Thyroid gland (tissue), 4 donors: ENCODE results near the gene AP3B2. TPM values are rescaled to one million over a fixed set of nuclear protein-coding genes. Genes with fewer than 3 reads are reported as not detected.

ENCODE experiments used
- DNase-seq, 2 donors: peaks; one replicate each; pipeline ENCODE4 v3.0.0-alpha.2; 2019
- H3K27ac ChIP-seq, 3 donors: fragments of 200-600 bp; sonication (generic); 1 replicate in 2 of 3; 2 replicates in 1 of 3; pipeline ENCODE4 v1.5.1; 2016 to 2019; ENCODE audit warnings: mild to moderate bottlenecking in 1 of 3, moderate library complexity in 1 of 3
- H3K27me3 ChIP-seq: fragments of 200-600 bp; sonication (generic); one replicate; pipeline ENCODE4 v1.5.1; 2019
- H3K36me3 ChIP-seq, 2 donors: fragments of 200-600 bp; sonication (generic); one replicate each; pipeline ENCODE4 v1.5.1; 2016 to 2019
- H3K4me1 ChIP-seq, 2 donors: fragments of 200-600 bp; sonication (generic); one replicate each; pipeline ENCODE4 v1.5.1; 2017 to 2019
- H3K4me3 ChIP-seq, 3 donors: fragments of 200-600 bp; sonication (generic); replicated peaks in 1 of 3; 1 replicate in 2 of 3; 2 replicates in 1 of 3; pipeline ENCODE4 v1.5.1; 2016; ENCODE audit warnings: mild to moderate bottlenecking in 1 of 3
- H3K9me3 ChIP-seq: fragments of 200-600 bp; sonication (generic); one replicate; pipeline ENCODE4 v1.5.1; 2017
- POLR2A ChIP-seq, 2 donors: fragments of 450-650 bp; IDR thresholded peaks; one replicate each; pipeline ENCODE4 v1.6.1; 2017; ENCODE audit warnings: antibody characterized with exemption in 2 of 2, mild to moderate bottlenecking in 2 of 2, moderate library complexity in 1 of 2
- WGBS, 2 donors: methylation state at CpG; one replicate each; pipeline ENCODE4 v1.1.5; 2017; 5-methylcytosine and 5-hydroxymethylcytosine counted together
- intact Hi-C: fragments of 100-400 bp; cut with DNase I; formaldehyde crosslinking; loops from one replicate; pipeline ENCODE4 v1.15.1; 2023
- total RNA-seq, 4 donors: library from RNA; depleted of rRNA; stranded (reverse); fragments of >200 nt; gene quantifications; one replicate each; pipeline ENCODE4 v1.2.3, GENCODE V29; 2016
- TF ChIP-seq, protein P1 (sequence below), 6 experiments: fragments of 200-600 bp in 3 of 6; fragments of 450-650 bp in 3 of 6; sonication (generic) in 3 of 6; IDR thresholded peaks; one replicate each; pipeline ENCODE4 v1.5.1; 2016 to 2019; ENCODE audit warnings: antibody characterized with exemption in 6 of 6, mild to moderate bottlenecking in 2 of 6, inconsistent platforms in 1 of 6, moderate library complexity in 1 of 6

Gene AP3B2
- total RNA-seq, 4 donors from 2014 or later: 1.4 to 4.1 (median 2.1) TPM

DNA sequence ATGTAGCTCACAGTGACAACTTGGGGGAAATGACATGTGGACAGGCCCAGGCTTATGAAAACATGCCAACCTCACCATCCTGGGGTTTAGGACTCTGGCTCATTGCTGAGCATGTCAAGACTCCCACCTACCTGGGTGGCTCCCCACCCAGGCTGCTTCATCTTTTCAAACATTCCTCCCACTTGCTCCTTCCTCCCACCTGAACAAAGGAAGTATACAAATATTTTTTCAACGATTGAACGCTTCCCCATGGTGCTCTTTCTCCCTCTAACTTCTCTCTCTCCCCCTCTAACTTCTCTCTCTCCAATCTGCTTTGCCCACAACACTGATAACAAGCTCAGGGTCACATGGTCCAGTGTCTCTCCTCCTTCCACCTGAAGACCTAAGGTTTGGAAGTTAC, 34.8 kb downstream of the AP3B2 start:
- no peaks in the 10 kb centered on the region for H3K36me3 ChIP-seq
- DNase-seq: no peak
- no peaks in the 10 kb centered on the region for H3K4me1 ChIP-seq
- no peaks in the 10 kb centered on the region for H3K27me3 ChIP-seq
- intact Hi-C loops: no loop called here
- H3K27ac ChIP-seq: no peak overlapping the region
- WGBS, 2 donors: 70 to 80% methylated on average over 2 of the region's 2 CpGs
- H3K9me3 ChIP-seq: no peaks in the 10 kb centered on the region
- no peak overlapping the region for H3K4me3 ChIP-seq
- TF ChIP-seq, protein P1, sequence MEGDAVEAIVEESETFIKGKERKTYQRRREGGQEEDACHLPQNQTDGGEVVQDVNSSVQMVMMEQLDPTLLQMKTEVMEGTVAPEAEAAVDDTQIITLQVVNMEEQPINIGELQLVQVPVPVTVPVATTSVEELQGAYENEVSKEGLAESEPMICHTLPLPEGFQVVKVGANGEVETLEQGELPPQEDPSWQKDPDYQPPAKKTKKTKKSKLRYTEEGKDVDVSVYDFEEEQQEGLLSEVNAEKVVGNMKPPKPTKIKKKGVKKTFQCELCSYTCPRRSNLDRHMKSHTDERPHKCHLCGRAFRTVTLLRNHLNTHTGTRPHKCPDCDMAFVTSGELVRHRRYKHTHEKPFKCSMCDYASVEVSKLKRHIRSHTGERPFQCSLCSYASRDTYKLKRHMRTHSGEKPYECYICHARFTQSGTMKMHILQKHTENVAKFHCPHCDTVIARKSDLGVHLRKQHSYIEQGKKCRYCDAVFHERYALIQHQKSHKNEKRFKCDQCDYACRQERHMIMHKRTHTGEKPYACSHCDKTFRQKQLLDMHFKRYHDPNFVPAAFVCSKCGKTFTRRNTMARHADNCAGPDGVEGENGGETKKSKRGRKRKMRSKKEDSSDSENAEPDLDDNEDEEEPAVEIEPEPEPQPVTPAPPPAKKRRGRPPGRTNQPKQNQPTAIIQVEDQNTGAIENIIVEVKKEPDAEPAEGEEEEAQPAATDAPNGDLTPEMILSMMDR (IDR thresholded peaks at IDR 0.05): no peak
- no peak for TF ChIP-seq POLR2A (IDR thresholded peaks at IDR 0.05)

DNA sequence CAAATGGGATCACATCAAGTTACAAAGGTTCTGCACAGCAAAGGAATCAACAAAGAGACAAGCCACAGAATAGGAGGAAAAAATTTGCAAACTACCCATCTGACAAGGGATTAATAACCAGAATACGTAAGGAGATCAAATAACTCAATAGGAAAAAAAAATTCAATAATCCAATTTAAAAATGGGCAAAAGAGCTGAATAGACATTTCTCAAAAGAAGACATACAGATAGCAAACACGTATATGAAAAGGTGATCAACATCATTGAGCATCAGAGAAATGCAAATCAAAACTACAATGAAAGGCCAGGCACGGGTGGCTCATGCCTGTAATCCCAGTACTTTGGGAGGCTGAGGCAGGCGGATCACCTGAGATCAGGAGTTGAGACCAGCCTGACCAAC, 39.0 kb downstream of the AP3B2 start:
- no peak overlapping the region for H3K4me3 ChIP-seq
- intact Hi-C loops: no loop called here
- no peak for TF ChIP-seq POLR2A (IDR thresholded peaks at IDR 0.05)
- TF ChIP-seq, protein P1 (IDR thresholded peaks at IDR 0.05): no peak
- DNase-seq: no peak
- H3K4me1 ChIP-seq: no peaks in the 10 kb centered on the region
- no peaks in the 10 kb centered on the region for H3K27me3 ChIP-seq
- WGBS, 2 donors: 86 to 88% methylated on average over 4 of the region's 4 CpGs
- H3K27ac ChIP-seq: no peak overlapping the region
- no peaks in the 10 kb centered on the region for H3K9me3 ChIP-seq
- no peaks in the 10 kb centered on the region for H3K36me3 ChIP-seq

GRCh38 chr15:82666606-82667005, 43.1 kb downstream of the AP3B2 start:
- Histone ChIP-seq H3K27ac (no peak overlapping the region), H3K9me3 (no peaks in the 10 kb centered on the region), H3K36me3 (no peaks in the 10 kb centered on the region), H3K4me1 (no peaks in the 10 kb centered on the region), H3K27me3 (no peaks in the 10 kb centered on the region), H3K4me3 (no peak overlapping the region)
- no peak for DNase-seq
- 95% methylated on average over 10 of the region's 10 CpGs for WGBS, 2 donors
- intact Hi-C loops: loop anchor here (5.0 kb wide), 1 partner anchor 41 kb away; the partner anchor contains the start of gene AP3B2
- TF ChIP-seq, protein P1 (IDR thresholded peaks at IDR 0.05): no peak
- no peak for TF ChIP-seq POLR2A (IDR thresholded peaks at IDR 0.05)

DNA sequence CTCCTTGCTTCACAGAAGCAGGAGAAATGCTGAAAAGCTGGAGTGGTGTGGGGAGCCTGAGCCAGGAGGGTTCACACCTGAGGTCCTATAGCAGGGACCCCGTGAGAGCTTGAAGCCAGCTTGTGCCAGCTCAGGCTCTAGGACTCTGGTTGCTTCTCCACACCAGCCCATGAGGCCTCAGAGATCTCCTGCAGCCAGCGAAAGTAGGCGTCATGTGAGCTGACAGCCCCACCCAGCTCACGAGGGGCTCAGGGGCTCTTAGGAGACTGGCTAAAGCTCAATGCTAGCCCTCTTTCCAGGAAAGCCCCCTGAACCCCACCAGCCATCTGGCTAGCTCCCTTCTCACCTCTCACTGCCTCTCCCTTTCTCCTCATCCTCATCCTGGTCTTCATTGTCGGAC, 45.7 kb downstream of the AP3B2 start:
- WGBS, 2 donors: 90 to 91% methylated on average over 5 of the region's 5 CpGs
- no peak overlapping the region for H3K27ac ChIP-seq
- TF ChIP-seq POLR2A (IDR thresholded peaks at IDR 0.05): no peak
- TF ChIP-seq, protein P1 (IDR thresholded peaks at IDR 0.05): no peak
- no peaks in the 10 kb centered on the region for H3K27me3 ChIP-seq
- no peak overlapping the region for H3K4me3 ChIP-seq
- no peaks in the 10 kb centered on the region for H3K9me3 ChIP-seq
- intact Hi-C loops: no loop called here
- no peaks in the 10 kb centered on the region for H3K4me1 ChIP-seq
- no peak for DNase-seq
- H3K36me3 ChIP-seq: no peaks in the 10 kb centered on the region

DNA sequence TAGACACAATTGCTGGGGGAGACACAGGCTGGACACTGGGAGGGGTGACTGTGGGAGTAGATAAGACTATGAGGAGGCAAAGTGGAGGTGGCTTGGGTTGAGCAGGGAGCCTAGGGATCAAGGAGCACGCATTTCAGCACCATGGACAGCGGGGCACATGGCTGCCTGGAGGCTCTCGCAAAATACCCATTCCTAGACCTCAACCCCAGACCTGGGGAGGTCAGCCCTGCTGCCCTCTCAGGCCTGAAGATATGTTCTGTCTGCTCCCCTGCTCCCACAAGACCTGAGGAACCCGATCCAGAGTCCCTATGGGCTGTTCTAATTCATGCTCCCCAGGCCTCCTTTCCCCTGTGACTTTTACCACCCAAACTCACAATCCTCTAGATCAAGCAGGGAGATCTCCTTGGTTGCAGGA, 46.5 kb downstream of the AP3B2 start:
- TF ChIP-seq POLR2A (IDR thresholded peaks at IDR 0.05): no peak
- peak; percentile 48 to 58 for DNase-seq
- WGBS, 2 donors: 14 to 24% methylated on average over 4 of the region's 4 CpGs
- intact Hi-C loops: no loop called here
- Histone ChIP-seq H3K9me3 (no peaks in the 10 kb centered on the region), H3K4me3 (no peak overlapping the region), H3K27me3 (no peaks in the 10 kb centered on the region), H3K27ac (no peak overlapping the region), H3K36me3 (no peaks in the 10 kb centered on the region), H3K4me1 (no peaks in the 10 kb centered on the region)

DNA sequence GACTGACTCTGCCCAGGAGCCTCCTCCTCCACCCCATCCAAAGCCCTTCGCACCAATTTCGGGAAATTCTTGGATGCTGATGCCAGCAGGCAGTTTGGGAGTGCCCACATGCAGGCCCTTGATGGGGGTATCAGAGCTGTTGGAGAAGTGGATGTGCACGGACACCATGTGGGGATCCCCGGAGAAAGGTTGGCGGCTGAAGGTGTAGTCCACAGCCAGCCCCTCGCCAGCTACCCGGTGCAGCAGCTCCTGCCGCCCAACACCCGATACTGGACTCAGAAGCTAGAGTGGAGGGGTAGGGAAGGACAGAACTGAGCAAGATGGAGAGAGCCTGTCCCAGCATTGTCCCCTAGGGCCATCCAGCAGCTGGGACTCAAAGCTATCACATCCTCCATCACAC, 47.0 kb downstream of the AP3B2 start:
- TF ChIP-seq, protein P1 (IDR thresholded peaks at IDR 0.05): no peak
- no peak for TF ChIP-seq POLR2A (IDR thresholded peaks at IDR 0.05)
- no peaks in the 10 kb centered on the region for H3K9me3 ChIP-seq
- H3K4me1 ChIP-seq: no peaks in the 10 kb centered on the region
- intact Hi-C loops: no loop called here
- no peak overlapping the region for H3K4me3 ChIP-seq
- 76 to 79% methylated on average over 8 to 9 of the region's 9 CpGs for WGBS, 2 donors
- H3K27me3 ChIP-seq: no peaks in the 10 kb centered on the region
- DNase-seq: no peak
- H3K36me3 ChIP-seq: no peaks in the 10 kb centered on the region
- H3K27ac ChIP-seq: no peak overlapping the region
